HepG2 (cell line): ENCODE data around the gene DOC2A. TPM values are rescaled to one million over a fixed set of nuclear protein-coding genes. Genes with fewer than 3 reads are reported as not detected.

ENCODE experiments used
- AGO1 ChIP-seq: fragments of 200-400 bp; formaldehyde crosslinking; IDR thresholded peaks from 2 replicates; pipeline ENCODE4 v1.6.1; 2017; ENCODE audit warnings: mild to moderate bottlenecking, low read depth, low read length, moderate library complexity; ENCODE audit not compliant: poor library complexity, severe bottlenecking
- ARHGAP35 ChIP-seq: sonication (generic); formaldehyde crosslinking; IDR thresholded peaks from 2 replicates; pipeline ENCODE4 v1.9.0; 2022; ENCODE audit warnings: mild to moderate bottlenecking, inconsistent platforms, moderate library complexity, missing genetic modification reagents, borderline replicate concordance
- BRD4 ChIP-seq: sonication (generic); formaldehyde crosslinking; IDR thresholded peaks from 2 replicates; pipeline ENCODE4 v1.4.0; 2020; ENCODE audit warnings: missing genetic modification reagents
- FOXP1 ChIP-seq, 2 experiments: fragments of 450-650 bp in 1 of 2; IDR thresholded peaks; 2 replicates each; pipeline ENCODE4 v1.6.1; 2017 to 2018; ENCODE audit warnings: antibody characterized with exemption in 1 of 2
- JARID2 ChIP-seq: sonication (generic); formaldehyde crosslinking; IDR thresholded peaks from 2 replicates; pipeline ENCODE4 v1.8.1; 2023; ENCODE audit warnings: missing genetic modification reagents, inconsistent platforms; ENCODE audit not compliant: insufficient replicate concordance
- KDM5B ChIP-seq: sonication (generic); formaldehyde crosslinking; IDR thresholded peaks from 2 replicates; pipeline ENCODE4 v1.4.0; 2020; ENCODE audit warnings: missing genetic modification reagents, mild to moderate bottlenecking, borderline replicate concordance
- TARDBP ChIP-seq: sonication (generic); formaldehyde crosslinking; IDR thresholded peaks from 2 replicates; pipeline ENCODE4 v1.8.0; 2022; ENCODE audit warnings: mild to moderate bottlenecking, missing genetic modification reagents
- TBL1XR1 ChIP-seq: fragments of 150-350 bp; IDR thresholded peaks from 2 replicates; pipeline ENCODE4 v1.6.1; 2014; ENCODE audit warnings: borderline replicate concordance, low read length; ENCODE audit not compliant: partially characterized antibody
- TEAD2 ChIP-seq: sonication (generic); formaldehyde crosslinking; IDR thresholded peaks from 2 replicates; pipeline ENCODE4 v1.9.0; 2021; ENCODE audit warnings: missing genetic modification reagents
- THAP7 ChIP-seq: sonication (generic); formaldehyde crosslinking; IDR thresholded peaks from 2 replicates; pipeline ENCODE4 v1.8.1; 2023; ENCODE audit warnings: mild to moderate bottlenecking, missing genetic modification reagents
- ZBTB39 ChIP-seq: sonication (generic); formaldehyde crosslinking; IDR thresholded peaks from 2 replicates; pipeline ENCODE4 v1.5.0; 2020; ENCODE audit warnings: missing genetic modification reagents
- ZNF34 ChIP-seq: sonication (generic); formaldehyde crosslinking; IDR thresholded peaks from 2 replicates; pipeline ENCODE4 v1.4.0; 2020; ENCODE audit warnings: mild to moderate bottlenecking, missing genetic modification reagents, borderline replicate concordance
- ZNF407 ChIP-seq: sonication (generic); formaldehyde crosslinking; IDR thresholded peaks from one replicate; pipeline ENCODE4 v1.5.1; 2020; ENCODE audit warnings: mild to moderate bottlenecking, missing genetic modification reagents; ENCODE audit errors: not compliant biosample characterization
- polyA plus RNA-seq, 8 experiments: library from polyadenylated mRNA; depleted of rRNA in 3 of 8; stranded (reverse) in 7 of 8; unstranded in 1 of 8; fragments of >200 nt; fragmentation: Illumina TruSeq in 4 of 8; extraction: Trizol in 4 of 8; gene quantifications; 2 replicates each; pipeline versions ENCODE4 v1.2.1 to v1.2.3, GENCODE V29; 2011 to 2016; ENCODE audit warnings: low read depth in 4 of 8, missing spikeins in 1 of 8, mixed read lengths in 1 of 8; ENCODE audit not compliant: insufficient read depth in 1 of 8
- total RNA-seq, 5 experiments: library from RNA; depleted of rRNA; stranded (reverse); fragments of >200 nt; fragmentation: Illumina TruSeq; extraction: Trizol; gene quantifications; 2 replicates each; pipeline ENCODE4 v1.2.3, GENCODE V29; 2016; ENCODE audit warnings: low read depth in 1 of 5
- TF ChIP-seq, protein P1 (sequence below): sonication (generic); formaldehyde crosslinking; IDR thresholded peaks from 2 replicates; pipeline ENCODE4 v1.4.0; 2020; ENCODE audit warnings: missing genetic modification reagents
- TF ChIP-seq, protein P2 (sequence below): sonication (generic); formaldehyde crosslinking; IDR thresholded peaks from 2 replicates; pipeline ENCODE4 v1.5.0; 2020; ENCODE audit warnings: mild to moderate bottlenecking, missing genetic modification reagents

The DOC2A gene
- total and polyA plus RNA-seq, 2 of the 13 experiments (the other 11 are each of a cell fraction or from before 2014, with no cell fraction given): 0.15 to 0.55 TPM

DNA sequence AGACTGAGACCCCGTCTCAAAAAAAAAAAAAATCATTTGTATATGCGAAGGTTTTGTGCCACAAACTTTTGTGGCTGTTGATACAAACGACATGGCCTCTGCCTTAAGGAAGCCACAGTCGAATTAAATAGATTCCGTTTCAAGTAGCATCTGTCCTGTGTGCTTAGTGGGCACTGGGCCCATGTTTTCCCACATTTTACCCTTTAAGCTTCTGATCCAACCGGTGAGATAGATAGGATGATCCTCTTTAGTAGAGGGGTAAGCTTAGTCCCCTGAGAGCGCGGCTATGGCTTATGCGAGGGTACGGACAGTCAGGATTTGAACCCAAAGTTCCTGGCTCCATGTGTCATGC is 49.7 kb downstream of the DOC2A start (continued):
- TF ChIP-seq AGO1 (no peak), ZNF407 (CRISPR knock-in tag) (peak; percentile 5), TBL1XR1 (no peak), KDM5B (CRISPR knock-in tag) (no peak), TEAD2 (CRISPR knock-in tag) (0 out of 2 replicates have a peak, but pooled peaks have one; percentile 9), JARID2 (CRISPR knock-in tag) (no peak), ZBTB39 (0 out of 2 replicates have a peak, but pooled peaks have one; percentile 44), THAP7 (CRISPR knock-in tag) (no peak), BRD4 (CRISPR knock-in tag) (no peak), TARDBP (no peak), ZNF34 (CRISPR knock-in tag) (0 out of 2 replicates have a peak, but pooled peaks have one; percentile 0), ARHGAP35 (CRISPR knock-in tag) (no peak), FOXP1 (IDR thresholded peaks at IDR 0.05) (no peak), FOXP1 (CRISPR knock-in tag; IDR thresholded peaks at IDR 0.05) (no peak)
- TF ChIP-seq, protein P1, sequence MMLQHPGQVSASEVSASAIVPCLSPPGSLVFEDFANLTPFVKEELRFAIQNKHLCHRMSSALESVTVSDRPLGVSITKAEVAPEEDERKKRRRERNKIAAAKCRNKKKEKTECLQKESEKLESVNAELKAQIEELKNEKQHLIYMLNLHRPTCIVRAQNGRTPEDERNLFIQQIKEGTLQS (CRISPR knock-in tag): no peak
- TF ChIP-seq, protein P2, sequence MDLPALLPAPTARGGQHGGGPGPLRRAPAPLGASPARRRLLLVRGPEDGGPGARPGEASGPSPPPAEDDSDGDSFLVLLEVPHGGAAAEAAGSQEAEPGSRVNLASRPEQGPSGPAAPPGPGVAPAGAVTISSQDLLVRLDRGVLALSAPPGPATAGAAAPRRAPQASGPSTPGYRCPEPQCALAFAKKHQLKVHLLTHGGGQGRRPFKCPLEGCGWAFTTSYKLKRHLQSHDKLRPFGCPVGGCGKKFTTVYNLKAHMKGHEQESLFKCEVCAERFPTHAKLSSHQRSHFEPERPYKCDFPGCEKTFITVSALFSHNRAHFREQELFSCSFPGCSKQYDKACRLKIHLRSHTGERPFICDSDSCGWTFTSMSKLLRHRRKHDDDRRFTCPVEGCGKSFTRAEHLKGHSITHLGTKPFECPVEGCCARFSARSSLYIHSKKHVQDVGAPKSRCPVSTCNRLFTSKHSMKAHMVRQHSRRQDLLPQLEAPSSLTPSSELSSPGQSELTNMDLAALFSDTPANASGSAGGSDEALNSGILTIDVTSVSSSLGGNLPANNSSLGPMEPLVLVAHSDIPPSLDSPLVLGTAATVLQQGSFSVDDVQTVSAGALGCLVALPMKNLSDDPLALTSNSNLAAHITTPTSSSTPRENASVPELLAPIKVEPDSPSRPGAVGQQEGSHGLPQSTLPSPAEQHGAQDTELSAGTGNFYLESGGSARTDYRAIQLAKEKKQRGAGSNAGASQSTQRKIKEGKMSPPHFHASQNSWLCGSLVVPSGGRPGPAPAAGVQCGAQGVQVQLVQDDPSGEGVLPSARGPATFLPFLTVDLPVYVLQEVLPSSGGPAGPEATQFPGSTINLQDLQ (CRISPR knock-in tag): no peak
